Measurements from ENCODE around the gene NCAPG. TPM values are rescaled to one million over a fixed set of nuclear protein-coding genes. Genes with fewer than 3 reads are reported as not detected.

The NCAPG gene
- total and polyA plus RNA-seq, 7 experiments from 2014 or later = 0.09 to 44.1 (median 0.29) TPM

DNA sequence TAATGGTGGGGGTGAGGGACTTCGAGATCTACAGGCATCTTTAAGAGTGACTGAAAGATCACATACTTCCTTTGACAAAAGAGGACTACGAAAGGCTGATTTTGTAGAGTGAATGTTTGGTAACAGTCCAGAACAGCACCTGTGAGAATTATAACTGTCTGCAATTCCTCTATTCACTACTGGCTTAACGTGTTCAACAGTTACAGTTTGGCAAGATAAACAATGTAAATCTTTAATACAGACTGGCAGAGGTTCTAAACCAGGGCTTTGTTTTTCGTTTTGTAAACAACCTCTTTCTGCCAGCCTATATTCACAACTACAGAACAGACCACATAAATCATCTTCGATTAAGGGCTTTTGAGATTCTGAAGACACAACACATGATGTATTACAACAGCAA is 66.9 kb downstream of the NCAPG start:
- no peak for ATAC-seq
- intact Hi-C loops (cut with micrococcal nuclease) = no loop called here
- CTCF ChIA-PET = no interaction called here

DNA sequence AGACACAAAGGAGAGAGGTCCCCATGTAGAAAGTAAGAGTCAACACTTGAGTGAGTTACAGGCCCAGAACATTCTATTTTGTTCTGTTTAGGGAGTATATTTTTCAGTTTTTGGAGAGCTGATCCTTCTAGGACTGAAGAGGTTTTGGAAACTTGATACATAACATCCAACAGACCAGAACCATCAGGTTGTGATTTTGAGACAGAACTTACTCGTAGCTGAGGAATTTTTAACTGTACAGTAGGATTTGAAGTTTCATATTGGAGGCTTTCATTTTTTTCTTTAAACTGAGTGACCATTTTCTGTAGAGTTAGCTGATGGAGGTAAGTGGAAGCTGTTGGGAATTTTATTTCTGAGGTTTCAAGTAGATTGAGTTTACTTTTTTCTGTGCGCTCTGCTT is 73.3 kb downstream of the NCAPG start:
- CTCF ChIA-PET = no interaction called here
- intact Hi-C loops (cut with micrococcal nuclease) = no loop called here

More for the DNA sequence above, 66.9 kb downstream of the NCAPG start:
- Histone ChIP-seq H3K4me1 (ENCODE audit: control insufficient read depth in 2 of 2, insufficient read depth in 2 of 2, low read length in 2 of 2) (no peaks in the 10 kb centered on the region), H3K27me3 (ENCODE audit: control insufficient read depth in 2 of 2, insufficient read depth in 2 of 2, low read length in 2 of 2) (no peaks in the 10 kb centered on the region), H3K27ac (ENCODE audit: low read depth, low read length) (no peak overlapping the region), H3K4me3 (ENCODE audit: low read length) (no peak overlapping the region), H3K9me3 (ENCODE audit: control insufficient read depth in 2 of 3, low read length in 3 of 3) (no peaks in the 10 kb centered on the region), H3K36me3 (ENCODE audit: control insufficient read depth in 2 of 3, insufficient read depth in 3 of 3, low read length in 3 of 3) (no peaks in the 10 kb centered on the region)
- H3K36me3 Mint-ChIP-seq = peaks cover 0 to 18% (median 14%) of the 10 kb centered on the region in 5 donors
- peaks cover 0 to 25% (median 7%) of the 10 kb centered on the region in 11 donors for H3K9me3 Mint-ChIP-seq
- no peak overlapping the region for H3K4me3 Mint-ChIP-seq
- no peak for DNase-seq
- H3K4me1 Mint-ChIP-seq = no peaks in the 10 kb centered on the region
- peaks cover 0 to 4% (median 0%) of the 10 kb centered on the region in 5 donors for H3K27me3 Mint-ChIP-seq
- POLR2A ChIA-PET = no interaction called here
- no peak overlapping the region for H3K27ac Mint-ChIP-seq

GRCh38 chr4:17884511-17884910 is 73.7 kb downstream of the NCAPG start:
- Mint-ChIP-seq H3K27ac (no peak overlapping the region), H3K27me3 (no peaks in the 10 kb centered on the region), H3K4me3 (no peak overlapping the region), H3K36me3 (peaks cover 0 to 31% (median 13%) of the 10 kb centered on the region in 5 donors), H3K4me1 (no peaks in the 10 kb centered on the region), H3K9me3 (peaks cover 0 to 1% (median 0%) of the 10 kb centered on the region in 11 donors)
- Histone ChIP-seq H3K9me3 (ENCODE audit: control insufficient read depth in 2 of 3, low read length in 3 of 3) (no peaks in the 10 kb centered on the region), H3K4me1 (ENCODE audit: control insufficient read depth in 2 of 2, insufficient read depth in 2 of 2, low read length in 2 of 2) (no peaks in the 10 kb centered on the region), H3K36me3 (ENCODE audit: control insufficient read depth in 2 of 3, insufficient read depth in 3 of 3, low read length in 3 of 3) (no peaks in the 10 kb centered on the region), H3K27me3 (ENCODE audit: control insufficient read depth in 2 of 2, insufficient read depth in 2 of 2, low read length in 2 of 2) (no peaks in the 10 kb centered on the region), H3K4me3 (ENCODE audit: low read length) (no peak overlapping the region), H3K27ac (ENCODE audit: low read depth, low read length) (no peak overlapping the region)
- ChIA-PET CTCF (no interaction called here), POLR2A (no interaction called here)
- DNase-seq = no peak
- intact Hi-C loops (cut with micrococcal nuclease) = no loop called here
- ATAC-seq = no peak

More for the DNA sequence above, 73.3 kb downstream of the NCAPG start:
- Mint-ChIP-seq H3K4me1 (no peaks in the 10 kb centered on the region), H3K27ac (no peak overlapping the region), H3K9me3 (no peaks in the 10 kb centered on the region), H3K36me3 (peaks cover 0 to 31% (median 13%) of the 10 kb centered on the region in 5 donors), H3K4me3 (no peak overlapping the region), H3K27me3 (no peaks in the 10 kb centered on the region)
- DNase-seq (no peak), ATAC-seq (no peak)
- POLR2A ChIA-PET = no interaction called here
- Histone ChIP-seq H3K9me3 (ENCODE audit: control insufficient read depth in 2 of 3, low read length in 3 of 3) (no peaks in the 10 kb centered on the region), H3K36me3 (ENCODE audit: control insufficient read depth in 2 of 3, insufficient read depth in 3 of 3, low read length in 3 of 3) (no peaks in the 10 kb centered on the region), H3K27me3 (ENCODE audit: control insufficient read depth in 2 of 2, insufficient read depth in 2 of 2, low read length in 2 of 2) (no peaks in the 10 kb centered on the region), H3K4me1 (ENCODE audit: control insufficient read depth in 2 of 2, insufficient read depth in 2 of 2, low read length in 2 of 2) (no peaks in the 10 kb centered on the region), H3K27ac (ENCODE audit: low read depth, low read length) (no peak overlapping the region), H3K4me3 (ENCODE audit: low read length) (no peak overlapping the region)

- CTCF ChIA-PET = no interaction called here
- POLR2A ChIA-PET = no interaction called here
- no peak overlapping the region for H3K4me3 ChIP-seq (ENCODE audit: low read length)
- H3K36me3 ChIP-seq (ENCODE audit: control insufficient read depth in 2 of 3, insufficient read depth in 3 of 3, low read length in 3 of 3) = no peaks in the 10 kb centered on the region
- H3K9me3 ChIP-seq (ENCODE audit: control insufficient read depth in 2 of 3, low read length in 3 of 3) = no peaks in the 10 kb centered on the region
- intact Hi-C loops (cut with micrococcal nuclease) = no loop called here
- no peak for ATAC-seq
- no peak overlapping the region for H3K27ac Mint-ChIP-seq
- H3K4me1 Mint-ChIP-seq = no peaks in the 10 kb centered on the region
- H3K36me3 Mint-ChIP-seq = peaks cover 0 to 21% (median 2%) of the 10 kb centered on the region in 5 donors
- H3K27me3 Mint-ChIP-seq = no peaks in the 10 kb centered on the region
- no peaks in the 10 kb centered on the region for H3K27me3 ChIP-seq (ENCODE audit: control insufficient read depth in 2 of 2, insufficient read depth in 2 of 2, low read length in 2 of 2)
- H3K27ac ChIP-seq (ENCODE audit: low read depth, low read length) = no peak overlapping the region
- no peak for DNase-seq
- H3K4me3 Mint-ChIP-seq = no peak overlapping the region
- no peaks in the 10 kb centered on the region for H3K4me1 ChIP-seq (ENCODE audit: control insufficient read depth in 2 of 2, insufficient read depth in 2 of 2, low read length in 2 of 2)
- H3K9me3 Mint-ChIP-seq = peaks cover 0 to 2% (median 0%) of the 10 kb centered on the region in 11 donors
These were observed 78.9 kb downstream of the NCAPG start for GRCh38 chr4:17889692-17890091.

DNA sequence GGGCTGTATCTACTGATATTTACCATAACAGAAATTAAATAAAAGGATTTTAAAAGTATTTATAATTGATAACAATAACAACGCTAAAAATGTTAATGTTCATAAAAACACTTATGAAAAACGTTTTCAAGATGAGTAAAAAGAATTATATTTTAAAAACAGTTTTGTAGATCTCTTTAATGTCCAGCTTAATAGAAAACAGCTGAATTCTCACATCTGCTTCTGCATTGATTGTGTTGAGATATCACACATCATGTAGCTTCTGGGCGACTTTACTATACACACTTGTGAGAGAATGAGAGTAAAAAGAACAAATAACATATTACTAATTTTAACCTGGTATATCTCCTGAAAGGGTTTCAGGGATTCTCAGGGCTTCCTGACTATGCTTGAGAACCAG is 83.6 kb downstream of the NCAPG start:
- Mint-ChIP-seq H3K27ac (no peak overlapping the region), H3K36me3 (peaks cover 0 to 31% (median 4%) of the 10 kb centered on the region in 5 donors), H3K4me1 (peaks cover 0 to 2% (median 0%) of the 10 kb centered on the region in 7 donors), H3K27me3 (no peaks in the 10 kb centered on the region), H3K9me3 (peaks cover 0 to 6% (median 0%) of the 10 kb centered on the region in 11 donors), H3K4me3 (no peak overlapping the region)
- no peak overlapping the region for H3K27ac ChIP-seq (ENCODE audit: low read depth, low read length)
- no peak overlapping the region for H3K4me3 ChIP-seq (ENCODE audit: low read length)
- H3K4me1 ChIP-seq (ENCODE audit: control insufficient read depth in 2 of 2, insufficient read depth in 2 of 2, low read length in 2 of 2) = no peaks in the 10 kb centered on the region
- no peaks in the 10 kb centered on the region for H3K27me3 ChIP-seq (ENCODE audit: control insufficient read depth in 2 of 2, insufficient read depth in 2 of 2, low read length in 2 of 2)
- no peaks in the 10 kb centered on the region for H3K36me3 ChIP-seq (ENCODE audit: control insufficient read depth in 2 of 3, insufficient read depth in 3 of 3, low read length in 3 of 3)
- ATAC-seq = no peak
- H3K9me3 ChIP-seq (ENCODE audit: control insufficient read depth in 2 of 3, low read length in 3 of 3) = no peaks in the 10 kb centered on the region
- intact Hi-C loops (cut with micrococcal nuclease) = no loop called here
- ChIA-PET CTCF (no interaction called here), POLR2A (no interaction called here)
- no peak for DNase-seq

Other genes with a start within 250 kb of the NCAPG start
- 100 to 1,000 TPM in 1 of 5 experiments, 10 to 100 TPM in 4; 25.2 to 142 (median 54.9) TPM for gene LAP3, start 233.8 kb upstream of the NCAPG start, total RNA-seq
- gene LAP3, start 233.8 kb upstream of the NCAPG start, polyA plus RNA-seq = 10 to 100 TPM; 41.8 to 49.6 TPM
- 10 to 100 TPM; 50.1 to 82.1 (median 55.7) TPM for gene MED28, start 196.3 kb upstream of the NCAPG start, total RNA-seq
- 10 to 100 TPM; 42.1 to 42.8 TPM for gene MED28, start 196.3 kb upstream of the NCAPG start, polyA plus RNA-seq
- gene FAM184B, start 29.4 kb upstream of the NCAPG start, total RNA-seq = under 1 TPM in 1 of 5 experiments, not detected in 4; 0.08 TPM
- not detected for gene FAM184B, start 29.4 kb upstream of the NCAPG start, polyA plus RNA-seq
- 10 to 100 TPM; 50.3 to 85.1 (median 73.8) TPM for gene DCAF16, start 222 bp upstream of the NCAPG start, total RNA-seq
- gene DCAF16, start 222 bp upstream of the NCAPG start, polyA plus RNA-seq = 10 to 100 TPM; 29.3 to 32.6 TPM
- 10 to 100 TPM in 4 of 5 experiments, 1 to 10 TPM in 1; 7.7 to 15.2 (median 13.1) TPM for gene LCORL, start 210.8 kb downstream of the NCAPG start, total RNA-seq
- gene LCORL, start 210.8 kb downstream of the NCAPG start, polyA plus RNA-seq = 1 to 10 TPM; 4.9 to 9.1 TPM